PC-9 (cell line): Measurements from ENCODE around the gene MYO1B.

Source experiments
- EZH2 ChIP-seq: fragments of 200-600 bp; sonication (generic); IDR thresholded peaks from 2 replicates; pipeline ENCODE4 v1.8.0; 2017; ENCODE audit warnings: antibody characterized with exemption, low read depth
- TF ChIP-seq, protein P1 (sequence below): fragments of 200-600 bp; sonication (generic); conservative IDR thresholded peaks from 2 replicates; pipeline ENCODE4 v1.6.1; 2017; ENCODE audit warnings: mixed run types, antibody characterized with exemption, mild to moderate bottlenecking, moderate library complexity

GRCh38 chr2:191222507-191222906 lies 22.7 kb upstream of the MYO1B start:
- no peak for TF ChIP-seq EZH2
- TF ChIP-seq, protein P1, sequence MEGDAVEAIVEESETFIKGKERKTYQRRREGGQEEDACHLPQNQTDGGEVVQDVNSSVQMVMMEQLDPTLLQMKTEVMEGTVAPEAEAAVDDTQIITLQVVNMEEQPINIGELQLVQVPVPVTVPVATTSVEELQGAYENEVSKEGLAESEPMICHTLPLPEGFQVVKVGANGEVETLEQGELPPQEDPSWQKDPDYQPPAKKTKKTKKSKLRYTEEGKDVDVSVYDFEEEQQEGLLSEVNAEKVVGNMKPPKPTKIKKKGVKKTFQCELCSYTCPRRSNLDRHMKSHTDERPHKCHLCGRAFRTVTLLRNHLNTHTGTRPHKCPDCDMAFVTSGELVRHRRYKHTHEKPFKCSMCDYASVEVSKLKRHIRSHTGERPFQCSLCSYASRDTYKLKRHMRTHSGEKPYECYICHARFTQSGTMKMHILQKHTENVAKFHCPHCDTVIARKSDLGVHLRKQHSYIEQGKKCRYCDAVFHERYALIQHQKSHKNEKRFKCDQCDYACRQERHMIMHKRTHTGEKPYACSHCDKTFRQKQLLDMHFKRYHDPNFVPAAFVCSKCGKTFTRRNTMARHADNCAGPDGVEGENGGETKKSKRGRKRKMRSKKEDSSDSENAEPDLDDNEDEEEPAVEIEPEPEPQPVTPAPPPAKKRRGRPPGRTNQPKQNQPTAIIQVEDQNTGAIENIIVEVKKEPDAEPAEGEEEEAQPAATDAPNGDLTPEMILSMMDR = no peak
